C4-2B (cell line): Measurements from ENCODE around the gene CSNK1A1.

ENCODE experiments used
- ZFX ChIP-seq: fragments of 450-650 bp; IDR thresholded peaks from 2 replicates; pipeline ENCODE4 v1.6.1; 2017
- TF ChIP-seq, protein P1 (sequence below): fragments of 450-650 bp; conservative IDR thresholded peaks from 2 replicates; pipeline ENCODE4 v1.5.1; 2017; ENCODE audit warnings: mild to moderate bottlenecking

DNA sequence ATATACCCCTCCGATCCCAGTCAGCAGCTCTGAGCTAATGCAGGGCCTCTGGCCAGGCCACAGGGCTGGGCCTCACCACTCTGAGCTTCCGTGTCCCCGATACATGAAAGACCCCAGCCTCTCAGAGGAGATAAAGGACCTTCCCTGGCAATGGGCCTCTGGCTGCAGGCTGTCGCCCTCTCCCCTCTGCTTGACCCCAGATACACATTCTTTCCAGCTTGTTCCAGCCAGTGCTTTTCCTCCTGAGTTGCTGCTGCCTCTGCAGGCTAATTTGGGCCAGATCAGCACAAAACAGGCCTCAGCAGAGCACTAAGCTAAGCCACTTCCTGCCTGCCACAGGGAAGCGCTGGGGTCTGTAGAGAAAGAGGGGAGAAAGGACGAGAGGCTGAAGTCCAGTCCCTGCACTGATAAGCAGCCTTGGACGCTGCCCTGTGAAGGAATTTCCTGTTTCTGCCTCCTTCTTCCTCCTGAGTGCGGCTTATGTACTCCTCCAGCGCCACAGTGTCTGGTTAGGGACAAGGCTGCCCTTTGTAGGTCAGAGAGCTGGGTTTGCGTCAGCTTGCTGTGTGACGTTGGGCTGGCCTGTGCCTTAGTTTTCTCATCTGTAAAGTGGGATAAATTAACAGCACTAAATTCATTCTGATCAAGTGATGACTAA lies 99.1 kb downstream of the CSNK1A1 start:
- TF ChIP-seq, protein P1, sequence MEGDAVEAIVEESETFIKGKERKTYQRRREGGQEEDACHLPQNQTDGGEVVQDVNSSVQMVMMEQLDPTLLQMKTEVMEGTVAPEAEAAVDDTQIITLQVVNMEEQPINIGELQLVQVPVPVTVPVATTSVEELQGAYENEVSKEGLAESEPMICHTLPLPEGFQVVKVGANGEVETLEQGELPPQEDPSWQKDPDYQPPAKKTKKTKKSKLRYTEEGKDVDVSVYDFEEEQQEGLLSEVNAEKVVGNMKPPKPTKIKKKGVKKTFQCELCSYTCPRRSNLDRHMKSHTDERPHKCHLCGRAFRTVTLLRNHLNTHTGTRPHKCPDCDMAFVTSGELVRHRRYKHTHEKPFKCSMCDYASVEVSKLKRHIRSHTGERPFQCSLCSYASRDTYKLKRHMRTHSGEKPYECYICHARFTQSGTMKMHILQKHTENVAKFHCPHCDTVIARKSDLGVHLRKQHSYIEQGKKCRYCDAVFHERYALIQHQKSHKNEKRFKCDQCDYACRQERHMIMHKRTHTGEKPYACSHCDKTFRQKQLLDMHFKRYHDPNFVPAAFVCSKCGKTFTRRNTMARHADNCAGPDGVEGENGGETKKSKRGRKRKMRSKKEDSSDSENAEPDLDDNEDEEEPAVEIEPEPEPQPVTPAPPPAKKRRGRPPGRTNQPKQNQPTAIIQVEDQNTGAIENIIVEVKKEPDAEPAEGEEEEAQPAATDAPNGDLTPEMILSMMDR: no peak
- TF ChIP-seq ZFX: no peak
